B cell (primary cell): ENCODE results near the gene CDH12.

Source experiments
- CTCF ChIP-seq: fragments of 200-600 bp; IDR thresholded peaks from one replicate; pipeline ENCODE4 v1.8.0; 2022; ENCODE audit warnings: antibody characterized with exemption, mild to moderate bottlenecking
- EZH2 ChIP-seq: IDR thresholded peaks from 2 replicates; pipeline ENCODE4 v1.6.1; 2012; ENCODE audit warnings: borderline replicate concordance, low read depth, mild to moderate bottlenecking, moderate library complexity, low read length; ENCODE audit not compliant: insufficient read depth, poor library complexity, severe bottlenecking

- no peak for TF ChIP-seq EZH2
- TF ChIP-seq CTCF: no peak
Measured at GRCh38 chr5:21831145-21831787, 1021.9 kb downstream of the CDH12 start.
